ENCODE results near the gene ATL2.

DNA sequence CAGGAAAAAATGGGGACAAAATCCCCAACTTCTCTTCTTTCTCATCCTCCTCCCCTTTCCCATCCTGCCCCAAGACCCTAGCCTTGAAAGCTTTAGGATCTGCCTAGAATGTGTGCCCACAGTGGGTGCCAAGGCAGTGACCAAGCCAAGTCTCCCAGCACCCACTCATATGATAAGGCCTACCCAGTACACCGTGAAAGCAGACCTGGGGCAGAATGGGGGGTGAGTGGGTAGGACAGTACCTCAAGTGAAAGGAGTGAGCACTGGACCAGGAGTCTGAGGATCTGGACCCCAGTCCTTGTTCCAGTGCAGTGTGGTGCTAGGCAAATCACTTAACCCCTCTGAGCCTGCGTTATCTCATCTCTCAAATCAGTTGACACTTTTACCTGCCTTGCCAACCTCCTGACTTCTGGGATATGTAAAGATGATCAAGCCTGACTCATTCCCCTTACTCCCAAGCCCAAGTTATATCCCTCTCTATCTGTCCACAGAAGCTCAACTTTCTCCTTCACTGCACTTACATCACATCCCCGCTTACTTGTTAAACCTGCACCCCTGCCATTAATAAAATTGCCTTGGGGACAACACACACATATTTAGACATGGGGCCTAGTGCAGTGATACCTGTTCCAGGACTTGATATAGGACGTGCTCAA, 109.7 kb downstream of the ATL2 start:
- TF ChIP-seq, protein P1, sequence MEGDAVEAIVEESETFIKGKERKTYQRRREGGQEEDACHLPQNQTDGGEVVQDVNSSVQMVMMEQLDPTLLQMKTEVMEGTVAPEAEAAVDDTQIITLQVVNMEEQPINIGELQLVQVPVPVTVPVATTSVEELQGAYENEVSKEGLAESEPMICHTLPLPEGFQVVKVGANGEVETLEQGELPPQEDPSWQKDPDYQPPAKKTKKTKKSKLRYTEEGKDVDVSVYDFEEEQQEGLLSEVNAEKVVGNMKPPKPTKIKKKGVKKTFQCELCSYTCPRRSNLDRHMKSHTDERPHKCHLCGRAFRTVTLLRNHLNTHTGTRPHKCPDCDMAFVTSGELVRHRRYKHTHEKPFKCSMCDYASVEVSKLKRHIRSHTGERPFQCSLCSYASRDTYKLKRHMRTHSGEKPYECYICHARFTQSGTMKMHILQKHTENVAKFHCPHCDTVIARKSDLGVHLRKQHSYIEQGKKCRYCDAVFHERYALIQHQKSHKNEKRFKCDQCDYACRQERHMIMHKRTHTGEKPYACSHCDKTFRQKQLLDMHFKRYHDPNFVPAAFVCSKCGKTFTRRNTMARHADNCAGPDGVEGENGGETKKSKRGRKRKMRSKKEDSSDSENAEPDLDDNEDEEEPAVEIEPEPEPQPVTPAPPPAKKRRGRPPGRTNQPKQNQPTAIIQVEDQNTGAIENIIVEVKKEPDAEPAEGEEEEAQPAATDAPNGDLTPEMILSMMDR (conservative IDR thresholded peaks at IDR 0.05; ENCODE audit: low read depth, low read length) = no peak
- no peak for TF ChIP-seq EZH2 (IDR thresholded peaks at IDR 0.05; ENCODE audit: borderline replicate concordance, low read depth, low read length, poor library complexity, severe bottlenecking)

Measured in A673 (cell line).